ENCODE measurements around the gene NELFB.

The NELFB gene

GRCh38 chr9:137254624-137255447 is at the start of gene NELFB:
NELFB (plus strand) TSS chr9:137255327.
- no peak for TF ChIP-seq ZNF274 (IDR thresholded peaks at IDR 0.05; ENCODE audit: low read depth, low read length)
- peak within 1 kb of the TSS; percentile 80 for H3K4me3 ChIP-seq (ENCODE audit: low read length)

GRCh38 chr9:137206602-137207001 is 48.5 kb upstream of the NELFB start:
- H3K4me3 ChIP-seq (ENCODE audit: low read length), result peak overlapping the region; percentile 96
- TF ChIP-seq ZNF274 (IDR thresholded peaks at IDR 0.05; ENCODE audit: low read depth, low read length), result no peak

GRCh38 chr9:137211532-137211931 is 43.6 kb upstream of the NELFB start:
- no peak for TF ChIP-seq ZNF274 (IDR thresholded peaks at IDR 0.05; ENCODE audit: low read depth, low read length)
- no peak overlapping the region for H3K4me3 ChIP-seq (ENCODE audit: low read length)

GRCh38 chr9:137212520-137212919 is 42.6 kb upstream of the NELFB start:
- TF ChIP-seq ZNF274 (IDR thresholded peaks at IDR 0.05; ENCODE audit: low read depth, low read length), result no peak

GRCh38 chr9:137213160-137214060 is 41.7 kb upstream of the NELFB start:
- TF ChIP-seq ZNF274 (IDR thresholded peaks at IDR 0.05; ENCODE audit: low read depth, low read length), result no peak

More at GRCh38 chr9:137212520-137212919, 42.6 kb upstream of the NELFB start:
- no peak overlapping the region for H3K4me3 ChIP-seq (ENCODE audit: low read length)

GRCh38 chr9:137214620-137215019 is 40.5 kb upstream of the NELFB start:
- H3K4me3 ChIP-seq (ENCODE audit: low read length), result no peak overlapping the region
- no peak for TF ChIP-seq ZNF274 (IDR thresholded peaks at IDR 0.05; ENCODE audit: low read depth, low read length)

More at GRCh38 chr9:137213160-137214060, 41.7 kb upstream of the NELFB start:
- H3K4me3 ChIP-seq (ENCODE audit: low read length), result no peak overlapping the region

GRCh38 chr9:137215196-137215986 is 39.7 kb upstream of the NELFB start:
- no peak overlapping the region for H3K4me3 ChIP-seq (ENCODE audit: low read length)
- TF ChIP-seq ZNF274 (IDR thresholded peaks at IDR 0.05; ENCODE audit: low read depth, low read length), result no peak

- TF ChIP-seq ZNF274 (IDR thresholded peaks at IDR 0.05; ENCODE audit: low read depth, low read length), result no peak
- no peak overlapping the region for H3K4me3 ChIP-seq (ENCODE audit: low read length)
Measured at GRCh38 chr9:137216188-137216965, 38.8 kb upstream of the NELFB start.

- TF ChIP-seq ZNF274 (IDR thresholded peaks at IDR 0.05; ENCODE audit: low read depth, low read length), result no peak
- no peak overlapping the region for H3K4me3 ChIP-seq (ENCODE audit: low read length)
Measured at GRCh38 chr9:137217276-137218211, 37.6 kb upstream of the NELFB start.

GRCh38 chr9:137218212-137218753 is 36.8 kb upstream of the NELFB start:
- H3K4me3 ChIP-seq (ENCODE audit: low read length), result no peak overlapping the region
- no peak for TF ChIP-seq ZNF274 (IDR thresholded peaks at IDR 0.05; ENCODE audit: low read depth, low read length)

- no peak for TF ChIP-seq ZNF274 (IDR thresholded peaks at IDR 0.05; ENCODE audit: low read depth, low read length)
- H3K4me3 ChIP-seq (ENCODE audit: low read length), result no peak overlapping the region
Measured at GRCh38 chr9:137218754-137219271, 36.3 kb upstream of the NELFB start.
